HG02763 (cell line): Measurements from ENCODE around the gene CEP350.
"Not testable (repeated sequence)": the region's sequence is repeated elsewhere in the genome, so short reads cannot be mapped to it uniquely, and the experiment has no call there.

ENCODE experiments used
- ATAC-seq: cut with Tn5 transposase; IDR thresholded peaks from one replicate; pipeline ENCODE4 v1.9.1; 2021; ENCODE audit warnings: mild to moderate bottlenecking, moderate library complexity; ENCODE audit not compliant: unreplicated experiment

CEP350 gene

DNA sequence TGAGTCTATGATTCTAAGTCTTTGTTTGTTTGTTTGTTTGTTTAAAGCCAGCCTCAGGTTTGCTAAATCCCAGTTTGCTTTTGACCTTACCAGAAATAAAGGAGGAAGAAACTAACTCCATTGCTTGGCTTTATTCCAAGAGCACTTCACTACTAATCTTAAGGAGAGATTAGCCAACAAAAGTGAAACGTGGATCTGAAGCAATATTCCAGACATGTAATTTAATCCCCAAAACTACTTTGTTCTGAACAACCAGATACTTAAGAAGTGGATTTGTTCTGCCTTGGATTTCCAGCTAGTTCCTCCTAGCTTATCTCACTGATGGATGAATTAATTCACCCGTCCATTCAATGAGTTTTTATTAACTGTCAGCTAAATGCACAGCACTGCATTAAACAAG, 15.9 kb upstream of the CEP350 start:
- no peak for ATAC-seq

DNA sequence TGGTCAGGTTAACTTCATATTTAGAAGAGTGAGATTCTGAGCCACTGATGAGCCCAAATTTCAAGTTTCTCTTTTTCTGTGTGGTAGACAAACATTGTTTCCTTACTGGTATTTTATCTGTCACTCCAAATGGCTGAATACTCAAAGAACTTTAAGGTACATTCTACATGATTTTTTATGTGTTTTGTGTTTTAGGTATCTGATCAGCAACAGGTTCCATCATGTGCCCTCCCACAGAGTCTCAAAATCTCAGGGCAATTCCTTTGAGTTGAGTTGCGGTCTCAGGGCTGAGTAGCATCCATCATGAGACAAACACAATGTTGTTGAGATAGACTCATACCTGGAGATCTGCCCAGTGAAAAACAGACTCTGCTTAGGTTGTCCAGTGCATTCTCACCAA, 14.7 kb upstream of the CEP350 start:
- ATAC-seq: no peak

DNA sequence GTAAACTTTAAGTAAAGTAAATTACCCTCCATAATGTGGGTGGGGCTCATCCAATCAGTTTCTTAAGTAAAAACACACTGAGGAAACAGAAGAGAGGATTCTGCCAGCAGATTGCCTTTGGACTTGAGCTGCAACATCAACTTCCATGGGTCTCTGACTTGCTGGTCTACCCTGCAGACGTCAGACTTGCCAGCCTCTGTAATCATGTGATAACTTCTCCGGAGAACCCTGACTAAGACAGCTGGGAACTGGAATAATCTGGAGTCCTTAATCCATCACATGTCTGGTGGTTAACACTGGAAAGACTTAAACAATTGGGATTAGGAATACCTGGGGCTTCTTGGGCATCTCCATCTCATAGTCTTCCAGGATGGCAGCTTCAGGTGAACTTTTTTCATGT, 13.2 kb upstream of the CEP350 start:
- no peak for ATAC-seq

DNA sequence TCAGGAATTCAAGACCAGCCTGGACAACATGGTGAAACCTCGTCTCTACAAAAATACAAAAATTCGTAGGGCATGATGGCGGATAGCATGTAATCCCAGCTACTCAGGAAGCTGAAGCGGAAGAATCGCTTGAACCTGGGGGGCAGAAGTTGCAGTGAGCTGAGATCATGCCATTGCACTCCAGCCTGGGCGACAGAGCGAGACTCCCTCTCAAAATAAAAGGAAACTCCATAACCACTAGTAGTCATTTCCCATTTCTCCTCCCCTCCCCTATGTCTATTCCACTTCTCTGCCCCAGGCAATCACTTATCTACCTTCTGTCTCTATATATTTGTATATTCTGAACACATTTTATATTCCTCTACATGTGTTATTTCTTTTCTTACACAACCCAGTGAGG, 4.0 kb upstream of the CEP350 start:
- ATAC-seq: no peak

DNA sequence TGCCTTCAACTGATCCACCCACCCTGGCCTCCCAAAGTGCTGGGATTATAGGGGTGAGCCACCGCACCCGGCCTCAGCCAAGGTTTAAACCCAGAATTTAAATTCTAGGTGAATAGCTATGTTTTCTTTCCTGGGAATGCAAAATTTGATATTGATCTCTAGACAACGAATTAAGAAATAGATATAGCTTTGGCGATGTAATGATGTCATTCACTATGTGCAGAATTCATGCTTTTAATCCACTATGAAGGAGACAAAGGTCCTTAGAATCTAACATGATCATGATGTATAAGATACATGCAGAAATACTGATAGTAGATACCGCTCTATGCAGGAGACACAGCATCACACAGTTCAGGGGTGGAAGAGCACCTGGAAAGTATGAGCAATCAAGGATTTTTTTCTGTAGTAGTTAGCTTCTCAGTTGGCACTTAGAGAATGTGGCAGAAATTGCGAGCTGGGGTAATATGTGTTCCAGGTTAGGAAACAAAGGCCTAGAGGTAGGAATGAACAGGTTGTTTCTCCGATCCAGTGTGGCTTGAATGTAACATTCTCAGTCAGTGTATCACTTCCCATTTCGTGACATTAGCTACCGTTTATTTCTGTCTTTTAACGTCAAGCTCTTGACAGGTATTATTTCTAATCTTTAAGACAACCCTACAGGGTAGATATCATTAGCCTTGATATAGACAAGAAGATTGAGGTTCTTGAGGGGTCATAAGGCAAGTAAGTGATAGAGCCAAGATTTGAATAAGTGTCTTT, 3.0 kb upstream of the CEP350 start:
- ATAC-seq: no peak

DNA sequence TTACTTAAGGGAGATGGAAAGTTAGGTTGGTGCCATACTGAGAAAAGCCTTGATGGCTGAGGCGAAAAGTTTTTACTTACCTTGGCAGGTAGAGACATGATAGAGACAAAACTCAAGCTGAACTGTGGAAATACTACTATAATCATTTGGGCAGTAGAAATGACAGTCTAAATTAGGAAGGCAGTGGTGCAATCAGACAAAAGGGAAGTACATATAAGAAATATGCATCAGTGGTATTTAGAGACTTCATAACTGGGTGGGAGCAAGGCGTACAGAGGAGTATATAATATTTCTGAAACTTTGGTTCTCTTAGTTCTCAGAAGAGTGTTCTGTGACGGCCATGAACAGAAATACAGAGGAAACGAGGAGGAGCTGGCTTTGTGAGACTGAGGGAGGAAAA, 2.4 kb upstream of the CEP350 start:
- ATAC-seq: no peak

DNA sequence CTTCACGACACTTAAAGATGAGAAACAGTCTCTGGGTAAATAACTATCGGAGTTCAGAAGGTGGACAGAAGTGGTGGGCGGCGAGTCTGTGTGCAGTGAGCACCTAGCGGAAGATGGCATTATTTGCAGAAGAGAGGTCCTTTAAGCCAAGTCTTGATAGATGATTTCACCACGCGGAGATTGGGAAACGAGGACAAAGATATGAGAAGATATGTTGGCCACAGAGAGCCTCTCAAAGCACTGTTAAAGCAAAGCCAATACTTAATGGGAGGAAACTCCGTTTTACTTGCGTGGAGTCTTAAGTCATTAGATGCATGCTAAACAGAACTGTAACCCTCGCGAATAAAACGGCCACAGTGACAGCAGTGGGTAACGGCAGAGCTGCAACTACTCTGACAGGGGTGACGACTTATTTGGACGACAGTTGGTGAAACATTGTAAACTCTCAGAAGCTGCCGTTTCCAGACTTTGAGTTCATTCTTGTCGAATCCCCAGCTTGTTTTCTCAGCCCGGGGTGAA, 577 bp upstream of the CEP350 start:
- ATAC-seq: peak; percentile 11

DNA sequence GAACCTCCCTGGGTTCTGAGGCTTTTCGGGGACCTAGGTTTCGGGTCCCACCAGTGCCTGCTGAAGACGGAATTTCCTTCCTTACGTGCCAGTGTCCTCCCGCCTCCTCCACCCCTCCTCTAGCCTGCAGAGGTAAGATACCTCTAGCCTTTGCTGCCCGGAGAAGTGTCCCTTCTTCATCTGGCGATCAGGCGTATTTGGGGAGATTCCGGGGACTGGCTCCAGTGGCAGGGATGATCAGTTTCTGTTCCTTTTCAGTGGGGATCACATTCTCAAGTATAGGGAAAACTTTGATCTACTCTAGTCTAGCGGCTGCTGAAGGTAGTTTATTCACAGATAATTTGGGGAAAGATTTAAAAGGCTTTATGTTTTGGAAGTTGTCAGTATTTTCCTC, 674 bp downstream of the CEP350 start:
- ATAC-seq: no peak

DNA sequence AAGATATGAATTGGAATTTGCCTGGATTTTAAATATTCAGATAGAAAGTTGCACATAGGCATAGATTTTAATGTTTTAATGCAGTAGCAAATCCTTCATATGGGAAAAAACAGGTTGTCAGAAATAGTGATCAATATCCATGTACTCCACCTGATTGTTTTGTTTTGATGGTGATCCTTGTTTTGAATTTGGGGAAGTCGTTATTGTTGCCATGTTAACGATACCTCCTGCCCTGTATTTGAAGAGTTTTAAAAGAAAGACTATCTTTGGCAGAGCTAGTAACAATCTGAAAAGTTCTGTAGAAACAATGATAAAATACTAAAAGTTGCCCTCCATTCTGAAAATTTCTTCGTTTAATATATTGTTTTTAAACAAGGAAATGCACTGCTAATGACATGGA, 1.1 kb downstream of the CEP350 start:
- ATAC-seq: no peak

DNA sequence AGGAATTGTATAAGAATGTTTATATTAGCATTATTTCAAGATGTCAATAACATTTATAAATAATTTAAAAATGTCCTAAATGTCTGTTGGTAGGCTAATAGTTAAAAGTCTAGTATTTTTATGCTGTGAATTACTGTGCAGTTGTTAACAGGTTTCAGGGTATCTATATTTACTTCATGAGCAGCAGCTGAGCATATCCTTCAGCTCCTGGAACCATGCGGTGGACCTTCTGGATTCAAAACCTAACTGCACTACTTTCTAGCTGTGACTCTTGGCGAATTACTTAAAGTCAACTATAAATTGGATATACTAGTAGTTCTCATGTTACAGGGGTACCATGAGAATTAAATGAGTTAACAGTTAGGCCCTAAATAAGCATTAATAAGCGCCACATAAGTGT, 3.7 kb downstream of the CEP350 start:
- ATAC-seq: no peak

DNA sequence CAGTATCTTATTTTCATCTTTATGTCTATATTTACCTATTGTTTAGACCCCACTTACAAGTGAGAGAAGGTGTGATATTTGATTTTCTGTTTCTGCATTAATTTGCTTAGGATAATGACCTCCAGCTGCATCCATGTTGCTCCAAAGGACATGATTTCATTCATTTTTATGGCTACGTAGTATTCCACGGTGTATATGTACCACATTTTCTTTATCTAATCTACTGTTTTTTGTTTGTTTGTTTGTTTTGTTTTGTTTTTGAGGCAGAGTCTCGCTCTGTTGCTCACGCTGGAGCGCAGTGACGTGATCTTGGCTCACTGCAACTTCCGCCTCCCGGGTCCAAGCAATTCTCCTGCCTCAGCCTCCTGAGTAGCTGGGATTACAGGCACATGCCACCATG, 7.6 kb downstream of the CEP350 start:
- ATAC-seq: not testable (repeated sequence)

DNA sequence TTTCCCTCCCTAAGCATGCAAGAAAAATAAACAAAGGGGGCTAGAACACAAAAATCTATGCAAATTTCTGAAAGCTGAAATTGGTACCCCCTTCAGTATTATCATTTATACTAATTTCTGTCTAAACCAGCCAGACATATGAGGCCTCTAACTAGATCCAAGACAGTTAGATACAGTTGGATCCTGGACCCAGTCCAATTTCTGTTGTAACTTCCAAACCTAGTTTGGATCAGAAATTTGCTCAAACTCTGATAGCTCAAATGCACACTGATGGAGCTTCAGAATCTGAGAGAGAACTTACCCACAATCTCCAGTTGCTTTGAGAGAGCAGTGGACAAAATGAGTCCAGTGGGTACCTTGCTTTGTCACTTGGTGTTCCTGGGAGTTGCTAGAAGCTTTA, 11.9 kb downstream of the CEP350 start:
- no peak for ATAC-seq

DNA sequence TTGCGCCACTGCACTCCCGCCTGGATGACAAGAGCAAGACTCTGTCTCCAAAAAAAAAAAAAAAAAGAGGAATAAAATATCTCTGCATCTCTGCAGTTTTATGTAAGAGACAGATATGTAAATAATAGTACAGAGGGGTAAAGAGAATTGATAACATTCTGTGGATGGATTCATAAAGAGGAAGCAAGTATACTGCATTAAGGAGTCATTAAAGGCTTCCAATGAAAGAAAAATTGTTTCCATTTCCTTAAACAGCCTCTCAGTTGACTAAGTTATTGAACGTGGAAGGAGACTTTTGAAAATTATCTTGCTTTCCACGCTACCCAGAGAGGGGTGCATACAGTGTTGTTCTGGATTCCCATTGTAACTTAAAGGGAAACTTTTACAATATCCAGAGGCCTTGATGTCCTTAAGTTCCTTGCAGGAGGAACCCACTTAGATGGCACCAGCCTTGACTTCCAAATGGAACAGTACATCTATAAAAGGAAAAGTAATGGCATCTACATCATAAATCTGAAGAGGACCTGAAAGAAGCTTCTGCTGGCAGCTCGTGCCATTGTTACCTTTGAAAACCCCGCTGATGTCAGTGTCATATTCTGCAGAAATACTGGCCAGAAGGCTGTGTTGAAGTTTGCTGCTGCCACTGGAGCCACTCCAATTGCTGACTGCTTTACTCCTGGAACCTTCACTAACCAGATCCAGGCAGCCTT, 13.8 kb downstream of the CEP350 start:
- no peak for ATAC-seq

DNA sequence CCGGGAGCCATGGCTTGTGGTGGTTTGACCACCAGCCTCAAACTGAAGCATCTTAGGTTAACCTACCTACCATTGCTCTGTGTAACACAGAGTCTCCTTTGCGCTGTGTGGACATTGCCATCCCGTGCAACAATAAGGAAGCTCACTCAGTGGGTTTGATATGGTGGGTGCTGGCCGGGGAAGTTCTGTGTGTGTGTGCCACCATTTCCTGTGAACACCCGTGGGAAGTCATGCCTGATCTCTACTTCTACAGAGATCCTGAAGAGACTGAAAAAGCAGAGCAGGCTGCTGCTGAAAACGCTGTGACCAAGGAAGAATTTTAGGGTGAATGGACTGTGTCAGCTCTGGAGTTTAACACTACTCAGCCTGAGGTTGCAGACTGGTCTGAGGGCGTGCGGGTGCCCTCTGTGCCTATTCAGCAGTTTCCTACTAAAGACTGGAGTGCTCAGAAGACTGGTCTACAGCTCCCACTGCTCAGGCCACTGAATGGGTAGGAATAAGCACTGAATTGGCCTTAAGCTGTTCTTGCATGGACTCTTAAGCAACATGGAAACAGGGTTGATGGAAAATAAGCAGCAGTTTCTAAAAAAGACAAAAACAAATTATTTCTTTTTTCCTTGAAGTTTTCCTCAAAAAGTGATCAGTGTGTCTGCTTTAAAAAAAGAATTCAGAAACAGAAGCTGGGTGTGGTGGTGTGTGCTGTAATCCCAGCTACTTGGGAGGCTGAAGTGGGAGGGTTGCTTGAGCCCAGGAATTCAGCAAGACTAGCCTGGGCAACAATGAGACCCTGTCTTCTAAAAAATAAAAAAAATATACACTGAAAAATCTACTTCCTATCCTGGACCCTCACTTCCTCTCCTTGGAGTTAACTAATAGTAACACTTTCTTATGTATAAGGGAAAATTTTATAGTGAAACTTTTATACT, 14.6 kb downstream of the CEP350 start:
- no peak for ATAC-seq

DNA sequence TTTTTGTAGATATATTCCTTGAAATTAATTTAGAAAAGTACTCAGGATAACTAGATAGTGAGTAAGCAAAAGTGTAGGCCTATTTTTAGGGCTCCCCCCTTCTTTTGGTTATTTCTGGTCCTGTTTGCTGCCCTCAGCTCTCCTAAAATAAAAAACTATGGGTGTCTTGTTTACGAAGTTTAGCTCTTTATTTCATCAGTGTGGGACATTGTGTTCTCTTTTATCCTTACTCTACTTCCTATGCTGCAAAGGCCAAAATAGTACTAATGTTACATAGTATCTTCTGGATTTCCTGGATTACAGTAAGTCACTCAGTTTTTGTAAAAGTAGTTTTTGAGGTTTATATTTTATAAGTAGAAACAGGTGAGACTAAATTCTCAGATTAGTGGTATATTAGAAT, 15.4 kb downstream of the CEP350 start:
- no peak for ATAC-seq

DNA sequence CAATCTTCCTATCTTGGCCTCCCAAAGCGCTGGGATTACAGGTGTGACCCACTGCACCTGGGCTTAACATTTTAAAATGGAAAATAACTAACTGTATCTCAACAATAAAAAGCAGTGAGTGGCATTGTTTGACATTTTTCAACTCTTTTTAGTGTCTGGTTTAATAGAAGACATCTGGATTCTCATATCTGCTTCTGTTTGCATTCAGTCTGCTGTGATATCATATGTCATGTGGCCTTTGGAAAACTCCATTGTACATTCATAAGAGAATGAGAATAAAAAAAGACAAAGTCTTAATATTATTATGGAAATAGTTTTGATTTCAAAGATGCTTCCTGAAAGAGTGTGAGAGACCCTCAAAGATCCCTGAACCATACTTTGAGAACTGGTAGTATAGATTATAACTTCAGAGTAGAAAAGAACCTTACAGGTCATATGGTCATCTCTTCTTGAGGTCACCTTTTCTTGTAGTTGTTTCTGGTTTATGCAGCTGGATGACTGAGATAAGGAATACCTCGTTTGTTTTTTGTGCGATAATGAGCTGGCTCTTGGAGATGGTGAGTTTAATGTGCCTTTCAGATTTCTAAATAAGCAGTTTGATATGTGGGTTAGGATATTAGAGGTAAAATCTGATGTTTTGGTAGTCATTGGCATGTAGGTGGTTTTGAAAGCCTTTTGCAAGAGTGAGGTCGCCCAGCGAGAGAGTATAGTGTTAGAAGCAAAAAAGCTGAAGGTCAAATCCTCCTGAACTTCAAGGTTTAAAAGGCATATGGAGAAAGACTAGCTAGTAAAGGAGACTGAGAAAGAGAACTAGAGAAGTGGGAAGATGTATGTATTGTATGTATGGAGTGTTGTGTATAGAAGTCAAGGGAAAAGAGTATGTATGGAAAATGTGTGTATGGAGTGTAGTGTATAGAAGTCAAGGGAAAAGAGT, 17.2 kb downstream of the CEP350 start:
- ATAC-seq: no peak

DNA sequence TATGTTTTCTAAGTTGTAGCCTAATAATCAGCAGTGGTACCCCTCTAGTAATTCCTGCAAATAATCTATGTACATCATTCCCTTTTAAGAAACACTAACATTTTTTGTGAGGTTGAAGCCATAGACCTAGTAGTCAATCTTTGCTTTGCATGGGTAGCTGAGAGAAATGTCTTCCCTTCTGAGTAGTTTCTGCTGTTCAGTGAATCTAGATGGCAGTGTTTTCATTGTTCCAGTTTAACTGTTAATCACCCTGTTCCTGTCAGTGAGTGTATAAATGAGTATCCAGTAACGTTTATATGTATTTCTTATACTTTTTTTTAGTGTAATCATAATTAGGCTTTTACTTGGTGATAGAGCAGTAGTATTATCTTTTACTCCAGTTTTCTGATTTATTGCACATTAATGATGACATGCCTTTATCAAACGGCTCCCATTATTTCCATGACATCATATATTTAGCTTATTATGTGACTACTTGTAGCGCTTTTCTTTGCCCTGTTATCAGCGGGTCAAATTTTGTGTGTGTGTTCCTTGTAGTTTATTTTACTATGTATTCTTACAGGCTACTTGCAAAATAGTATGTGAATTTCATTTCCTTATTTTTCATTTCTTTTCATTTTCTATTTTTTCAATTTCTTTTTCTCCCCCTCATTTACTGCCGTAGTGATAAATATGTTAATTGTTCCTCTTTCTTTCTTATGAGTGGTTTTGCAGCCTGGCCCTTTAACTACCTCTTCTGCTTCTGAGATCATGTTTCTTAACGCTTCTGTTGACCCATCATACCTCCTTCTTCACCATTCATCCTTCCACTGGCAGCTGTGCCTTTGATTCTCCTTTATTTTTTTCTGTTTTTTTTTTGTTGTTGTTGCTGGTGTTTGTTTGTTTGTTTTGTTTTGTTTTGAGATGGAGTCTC, 18.8 kb downstream of the CEP350 start:
- no peak for ATAC-seq

DNA sequence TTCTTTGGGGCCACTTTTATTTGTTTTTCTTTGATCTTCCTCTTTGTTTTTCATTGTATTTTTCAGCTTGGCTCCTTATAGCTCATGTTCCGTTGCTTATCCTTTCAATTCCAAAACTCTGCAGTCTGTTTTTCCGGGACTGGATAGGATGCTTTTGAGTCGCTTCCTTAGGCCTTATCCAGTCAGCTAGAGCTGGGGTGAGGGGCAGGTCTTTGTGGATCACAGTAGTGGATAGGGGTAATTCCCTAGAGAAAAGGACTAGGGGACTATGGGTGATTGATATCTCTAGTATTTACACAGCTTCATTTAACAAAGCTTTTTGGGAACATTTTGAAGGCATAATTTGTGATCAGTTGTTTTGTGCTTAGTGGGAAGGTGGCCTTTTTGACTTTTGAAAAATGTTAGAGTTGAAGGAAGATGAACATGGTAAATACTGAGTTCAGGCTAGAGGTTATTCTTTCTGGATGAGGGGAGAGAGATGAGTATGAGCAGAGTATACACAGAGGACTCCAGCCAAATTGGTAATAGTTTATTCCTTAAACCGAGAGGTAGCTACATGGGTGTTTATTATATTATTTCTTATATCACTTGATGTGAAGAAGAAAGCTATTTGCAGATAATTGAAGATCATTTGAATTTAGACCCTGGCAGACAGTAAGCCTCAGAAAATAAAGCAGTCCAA, 22.5 kb downstream of the CEP350 start:
- no peak for ATAC-seq
